GM18867 (cell line): ENCODE data around the gene NUP133.
"Not testable (repeated sequence)": the region's sequence is repeated elsewhere in the genome, so short reads cannot be mapped to it uniquely, and the experiment has no call there.

Experiments
- ATAC-seq: cut with Tn5 transposase; IDR thresholded peaks from one replicate; pipeline ENCODE4 v1.9.1; 2021; ENCODE audit warnings: mild to moderate bottlenecking, moderate library complexity; ENCODE audit not compliant: unreplicated experiment

NUP133 gene

GRCh38 chr1:229420224-229420623 is 87.9 kb downstream of the NUP133 start:
- ATAC-seq, result no peak

- ATAC-seq, result not testable (repeated sequence)
These were observed 89.6 kb downstream of the NUP133 start for GRCh38 chr1:229418586-229418985.

GRCh38 chr1:229412810-229413209 is 95.3 kb downstream of the NUP133 start:
- not testable (repeated sequence) for ATAC-seq

GRCh38 chr1:229412056-229412455 is 96.1 kb downstream of the NUP133 start:
- ATAC-seq, result no peak

GRCh38 chr1:229411434-229412055 is 96.6 kb downstream of the NUP133 start:
- ATAC-seq, result no peak

GRCh38 chr1:229410692-229411433 is 97.3 kb downstream of the NUP133 start:
- ATAC-seq, result no peak

- no peak for ATAC-seq
These were observed 97.8 kb downstream of the NUP133 start for GRCh38 chr1:229410370-229410691.

- no peak for ATAC-seq
These were observed 98.3 kb downstream of the NUP133 start for GRCh38 chr1:229409616-229410369.

GRCh38 chr1:229408458-229409037 is 99.6 kb downstream of the NUP133 start:
- no peak for ATAC-seq

- no peak for ATAC-seq
These were observed 100.7 kb downstream of the NUP133 start for GRCh38 chr1:229407206-229408026.

- no peak for ATAC-seq
These were observed 101.3 kb downstream of the NUP133 start for GRCh38 chr1:229406798-229407197.

- no peak for ATAC-seq
These were observed 104.6 kb downstream of the NUP133 start for GRCh38 chr1:229403573-229403972.

GRCh38 chr1:229402993-229403392 is 105.1 kb downstream of the NUP133 start:
- no peak for ATAC-seq

GRCh38 chr1:229402329-229402728 is 105.8 kb downstream of the NUP133 start:
- ATAC-seq, result not testable (repeated sequence)

GRCh38 chr1:229397762-229398161 is 110.4 kb downstream of the NUP133 start:
- ATAC-seq, result no peak

GRCh38 chr1:229396585-229397206 is 111.4 kb downstream of the NUP133 start:
- no peak for ATAC-seq

- not testable (repeated sequence) for ATAC-seq
These were observed 113.6 kb downstream of the NUP133 start for GRCh38 chr1:229394517-229394916.

- no peak for ATAC-seq
These were observed 115.2 kb downstream of the NUP133 start for GRCh38 chr1:229392936-229393335.
